K562 (cell line): ENCODE results near the gene SFN. TPM values are rescaled to one million over a fixed set of nuclear protein-coding genes. Genes with fewer than 3 reads are reported as not detected.

Experiments used
- ID3 ChIP-seq, 2 experiments: fragments of 250-450 bp in 1 of 2; fragments of 450-650 bp in 1 of 2; sonication (Bioruptor Pico) in 1 of 2; IDR thresholded peaks; 2 replicates each; pipeline versions ENCODE4 v1.6.1 to v1.8.0; 2016 to 2021; ENCODE audit warnings: mild to moderate bottlenecking in 2 of 2, moderate library complexity in 2 of 2, missing compliant biosample characterization in 1 of 2, missing genetic modification characterization in 1 of 2
- MIER1 ChIP-seq: fragments of 450-650 bp; IDR thresholded peaks from 2 replicates; pipeline ENCODE4 v1.6.1; 2016; ENCODE audit warnings: antibody characterized with exemption, mild to moderate bottlenecking, low read depth
- OTX1 ChIP-seq: fragments of 450-650 bp; formaldehyde crosslinking; IDR thresholded peaks from 2 replicates; pipeline ENCODE4 v1.4.0; 2022; ENCODE audit warnings: mild to moderate bottlenecking
- RREB1 ChIP-seq: fragments of 250-450 bp; sonication (Bioruptor Pico); IDR thresholded peaks from 2 replicates; pipeline ENCODE4 v1.4.0; 2020
- SIN3B ChIP-seq: fragments of 450-650 bp; IDR thresholded peaks from 2 replicates; pipeline ENCODE4 v1.6.1; 2017; ENCODE audit warnings: low read depth, mild to moderate bottlenecking, moderate library complexity
- THRA ChIP-seq: fragments of 450-650 bp; IDR thresholded peaks from 2 replicates; pipeline ENCODE4 v1.6.1; 2017; ENCODE audit warnings: mild to moderate bottlenecking, moderate library complexity
- THRAP3 ChIP-seq: fragments of 450-650 bp; IDR thresholded peaks from 2 replicates; pipeline ENCODE4 v1.6.1; 2016; ENCODE audit warnings: mild to moderate bottlenecking, inconsistent platforms, borderline replicate concordance
- U2AF2 ChIP-seq: fragments of 200-400 bp; formaldehyde crosslinking; optimal IDR thresholded peaks from 2 replicates; pipeline ENCODE3; 2017; ENCODE audit warnings: low read depth, mild to moderate bottlenecking, low read length
- ZBTB9 ChIP-seq: fragments of 450-650 bp; formaldehyde crosslinking; IDR thresholded peaks from 2 replicates; pipeline ENCODE4 v1.4.0; 2020; ENCODE audit warnings: mild to moderate bottlenecking, moderate library complexity
- ZHX1 ChIP-seq: fragments of 150-350 bp; conservative IDR thresholded peaks from 2 replicates; pipeline ENCODE4 v1.6.1; 2014; ENCODE audit warnings: low read length
- ZNF277 ChIP-seq: fragments of 250-450 bp; sonication (Bioruptor Pico); IDR thresholded peaks from 2 replicates; pipeline ENCODE4 v1.8.0; 2022; ENCODE audit warnings: inconsistent platforms, mild to moderate bottlenecking, moderate library complexity, borderline replicate concordance
- ZNF766 ChIP-seq: fragments of 200-800 bp; sonication (Bioruptor generic); conservative IDR thresholded peaks from 2 replicates; pipeline ENCODE4 v1.6.1; 2016; ENCODE audit warnings: missing genetic modification characterization, missing compliant biosample characterization
- polyA plus RNA-seq, 8 experiments: library from polyadenylated mRNA; depleted of rRNA in 4 of 8; stranded (reverse) in 5 of 8; unstranded in 3 of 8; fragments of >200 nt; fragmentation: Nextera tagmentation in 2 of 8; fragmentation: Illumina TruSeq in 1 of 8; extraction: Ambion mirVana in 2 of 8; extraction: Trizol in 1 of 8; gene quantifications; 2 replicates each; pipeline versions ENCODE4 v1.2.1 to v1.2.3, GENCODE V29; 2011 to 2014; ENCODE audit warnings: inconsistent platforms in 1 of 8, missing spikeins in 1 of 8
- total RNA-seq, 7 experiments: library from RNA; depleted of rRNA in 6 of 7; stranded (reverse); fragments of >200 nt in 6 of 7; fragmentation: Illumina TruSeq in 2 of 7; extraction: Trizol in 2 of 7; gene quantifications; 2 replicates each; pipeline versions ENCODE4 v1.2.1 to v1.2.3, GENCODE V29; 2011 to 2021; ENCODE audit warnings: low replicate concordance in 1 of 7

Gene SFN
- total and polyA plus RNA-seq, 9 of the 15 experiments (the other 6 are each of a cell fraction or from before 2014, with no cell fraction given): 0.10 to 3.8 (median 2.0) TPM

GRCh38 chr1:26900001-26900814 is 37.3 kb downstream of the SFN start, which contains the start of gene GPATCH3 (continued):
- TF ChIP-seq THRA: no peak
- no peak for TF ChIP-seq THRAP3
- no peak for TF ChIP-seq OTX1
- TF ChIP-seq ZNF766 (CRISPR knock-in tag): no peak; the same call in 1 of the 2 replicates
- no peak for TF ChIP-seq ZNF277 (CRISPR knock-in tag)
- TF ChIP-seq ID3 (CRISPR knock-in tag; IDR thresholded peaks at IDR 0.05): no peak
- peak; percentile 70; the same call in 1 of the 2 replicates for TF ChIP-seq ID3 (tag; IDR thresholded peaks at IDR 0.05)
- peak; percentile 7; the same call in 1 of the 2 replicates for TF ChIP-seq ZBTB9
- TF ChIP-seq U2AF2: no peak
- peak; percentile 100 for TF ChIP-seq SIN3B
- TF ChIP-seq MIER1: no peak
- TF ChIP-seq ZHX1: peak; percentile 94
- 0 out of 2 replicates have a peak, but pooled peaks have one; percentile 55 for TF ChIP-seq RREB1 (CRISPR knock-in tag)
